ENCODE data around the gene AFAP1.

Gene AFAP1

GRCh38 chr4:7777017-7777710 is 162.5 kb downstream of the AFAP1 start:
- no peaks in the 10 kb centered on the region for H3K9me3 ChIP-seq
- no peak overlapping the region for H3K27ac ChIP-seq
- TF ChIP-seq CTCF (IDR thresholded peaks at IDR 0.05), result no peak
- peaks cover 23 to 60% (median 54%) of the 10 kb centered on the region in 3 donors for H3K36me3 ChIP-seq
- no peak overlapping the region for H3K4me3 ChIP-seq
- H3K4me1 ChIP-seq, result peaks cover 0 to 16% (median 12%) of the 10 kb centered on the region in 4 donors
- intact Hi-C loops (cut with DNase I; ENCODE audit: low total_unique reads), result no loop called here
- H3K27me3 ChIP-seq, result no peaks in the 10 kb centered on the region
- peak in 1 of 2 donors; percentile 48 for DNase-seq

- peaks cover 0 to 3% (median 0%) of the 10 kb centered on the region in 4 donors for H3K4me1 ChIP-seq
- H3K27ac ChIP-seq, result no peak overlapping the region
- peaks cover 31 to 75% (median 72%) of the 10 kb centered on the region in 3 donors for H3K36me3 ChIP-seq
- DNase-seq, result no peak
- no peaks in the 10 kb centered on the region for H3K27me3 ChIP-seq
- no peak for TF ChIP-seq CTCF (IDR thresholded peaks at IDR 0.05)
- no peaks in the 10 kb centered on the region for H3K9me3 ChIP-seq
- H3K4me3 ChIP-seq, result no peak overlapping the region
- intact Hi-C loops (cut with DNase I; ENCODE audit: low total_unique reads), result no loop called here
These were observed 164.3 kb downstream of the AFAP1 start for GRCh38 chr4:7775396-7775795.

GRCh38 chr4:7774301-7775294 is 165.1 kb downstream of the AFAP1 start:
- Histone ChIP-seq H3K27ac (no peak overlapping the region), H3K27me3 (no peaks in the 10 kb centered on the region), H3K4me1 (peaks cover 0 to 3% (median 0%) of the 10 kb centered on the region in 4 donors), H3K36me3 (peaks cover 35 to 82% (median 80%) of the 10 kb centered on the region in 3 donors), H3K9me3 (no peaks in the 10 kb centered on the region), H3K4me3 (no peak overlapping the region)
- intact Hi-C loops (cut with DNase I; ENCODE audit: low total_unique reads), result no loop called here
- no peak for TF ChIP-seq CTCF (IDR thresholded peaks at IDR 0.05)
- peak in 1 of 2 donors; percentile 59 for DNase-seq

- no peak overlapping the region for H3K27ac ChIP-seq
These were observed 166.1 kb downstream of the AFAP1 start for GRCh38 chr4:7773401-7774180.

More at GRCh38 chr4:7773401-7774180, 166.1 kb downstream of the AFAP1 start:
- no peaks in the 10 kb centered on the region for H3K4me1 ChIP-seq
- intact Hi-C loops (cut with DNase I; ENCODE audit: low total_unique reads), result no loop called here
- H3K9me3 ChIP-seq, result no peaks in the 10 kb centered on the region
- H3K36me3 ChIP-seq, result peaks cover 41 to 89% (median 88%) of the 10 kb centered on the region in 3 donors
- H3K4me3 ChIP-seq, result no peak overlapping the region
- no peaks in the 10 kb centered on the region for H3K27me3 ChIP-seq
- DNase-seq, result peak in 1 of 2 donors; percentile 48
- TF ChIP-seq CTCF (IDR thresholded peaks at IDR 0.05), result no peak
